KOPT-K1 (cell line): ENCODE results near the gene SMIM34.
"Not testable (repeated sequence)": the region's sequence is repeated elsewhere in the genome, so short reads cannot be mapped to it uniquely, and the experiment has no call there.

ENCODE experiments used
- H3K27ac ChIP-seq: fragments of 200-600 bp; sonication (generic); 2 replicates; pipeline ENCODE4 v1.5.1; 2016; ENCODE audit warnings: antibody characterized with exemption, mild to moderate bottlenecking, low read depth, low read length; ENCODE audit not compliant: poor library complexity, severe bottlenecking
- H3K36me3 ChIP-seq: fragments of 200-600 bp; sonication (generic); 2 replicates; pipeline ENCODE4 v1.5.1; 2017; ENCODE audit warnings: antibody characterized with exemption, mild to moderate bottlenecking, low read length, moderate library complexity; ENCODE audit not compliant: insufficient read depth
- H3K9me3 ChIP-seq: fragments of 200-600 bp; sonication (generic); 2 replicates; pipeline ENCODE4 v1.5.1; 2017; ENCODE audit warnings: antibody characterized with exemption, low read length, mild to moderate bottlenecking; ENCODE audit not compliant: insufficient read depth, poor library complexity, severe bottlenecking

The SMIM34 gene

GRCh38 chr21:34423805-34424204, at the start of gene SMIM34:
Gene SMIM34 (minus strand): TSS chr21:34423951. CDS start chr21:34423839, 112 bp downstream.
- H3K27ac ChIP-seq, H3K36me3 ChIP-seq, H3K9me3 ChIP-seq: not testable (repeated sequence)

- H3K36me3 ChIP-seq, H3K9me3 ChIP-seq, H3K27ac ChIP-seq: not testable (repeated sequence)
These were observed 43.6 kb upstream of the SMIM34 start for GRCh38 chr21:34467333-34467732.

- not testable (repeated sequence) for H3K9me3 ChIP-seq, H3K36me3 ChIP-seq, H3K27ac ChIP-seq
These were observed 35.7 kb upstream of the SMIM34 start for GRCh38 chr21:34459426-34459825.

- not testable (repeated sequence) for H3K27ac ChIP-seq, H3K36me3 ChIP-seq, H3K9me3 ChIP-seq
These were observed 34.5 kb upstream of the SMIM34 start for GRCh38 chr21:34458266-34458665.

GRCh38 chr21:34456180-34456579, 32.4 kb upstream of the SMIM34 start:
- not testable (repeated sequence) for H3K27ac ChIP-seq, H3K9me3 ChIP-seq, H3K36me3 ChIP-seq

- H3K36me3 ChIP-seq, H3K9me3 ChIP-seq, H3K27ac ChIP-seq: not testable (repeated sequence)
These were observed 31.9 kb upstream of the SMIM34 start for GRCh38 chr21:34455628-34456027.

GRCh38 chr21:34447018-34447417, 23.3 kb upstream of the SMIM34 start:
- H3K9me3 ChIP-seq, H3K36me3 ChIP-seq, H3K27ac ChIP-seq: not testable (repeated sequence)

- not testable (repeated sequence) for H3K27ac ChIP-seq, H3K9me3 ChIP-seq, H3K36me3 ChIP-seq
These were observed 19.7 kb upstream of the SMIM34 start for GRCh38 chr21:34443486-34443885.

GRCh38 chr21:34429710-34430109, 6.0 kb upstream of the SMIM34 start:
- not testable (repeated sequence) for H3K27ac ChIP-seq, H3K36me3 ChIP-seq, H3K9me3 ChIP-seq

GRCh38 chr21:34428441-34428840, 4.7 kb upstream of the SMIM34 start:
- H3K36me3 ChIP-seq, H3K9me3 ChIP-seq, H3K27ac ChIP-seq: not testable (repeated sequence)

- H3K9me3 ChIP-seq, H3K36me3 ChIP-seq, H3K27ac ChIP-seq: not testable (repeated sequence)
These were observed 3.6 kb upstream of the SMIM34 start for GRCh38 chr21:34427339-34427738.

- H3K9me3 ChIP-seq, H3K36me3 ChIP-seq, H3K27ac ChIP-seq: not testable (repeated sequence)
These were observed 6.2 kb downstream of the SMIM34 start for GRCh38 chr21:34417448-34418077.

- H3K27ac ChIP-seq, H3K9me3 ChIP-seq, H3K36me3 ChIP-seq: not testable (repeated sequence)
These were observed 16.5 kb downstream of the SMIM34 start for GRCh38 chr21:34407294-34407693.

- not testable (repeated sequence) for H3K36me3 ChIP-seq, H3K9me3 ChIP-seq, H3K27ac ChIP-seq
These were observed 17.1 kb downstream of the SMIM34 start for GRCh38 chr21:34406676-34407075.

- H3K36me3 ChIP-seq, H3K27ac ChIP-seq, H3K9me3 ChIP-seq: not testable (repeated sequence)
These were observed 17.6 kb downstream of the SMIM34 start for GRCh38 chr21:34406102-34406501.

GRCh38 chr21:34405686-34406085, 18.1 kb downstream of the SMIM34 start:
- not testable (repeated sequence) for H3K27ac ChIP-seq, H3K9me3 ChIP-seq, H3K36me3 ChIP-seq

GRCh38 chr21:34404742-34405141, 19.0 kb downstream of the SMIM34 start:
- not testable (repeated sequence) for H3K27ac ChIP-seq, H3K9me3 ChIP-seq, H3K36me3 ChIP-seq
